OCI-LY3 (cell line): ENCODE results near the gene COL13A1.

Experiments used
- H2AFZ ChIP-seq: fragments of 200-600, 300-600 bp; shearing (Covaris generic); 2 replicates; pipeline ENCODE4 v1.6.0; 2014; ENCODE audit warnings: antibody characterized with exemption, low read depth, low read length
- H3K27ac ChIP-seq: fragments of 200-600, 300-600 bp; sonication (generic); 2 replicates; pipeline ENCODE4 v1.5.1; 2014; ENCODE audit warnings: mild to moderate bottlenecking, low read length, moderate library complexity, mixed read lengths
- H3K27me3 ChIP-seq: fragments of 200-600, 300-600 bp; sonication (generic); 2 replicates; pipeline ENCODE4 v1.6.1; 2014; ENCODE audit warnings: low read depth, low read length, mixed read lengths
- H3K36me3 ChIP-seq: fragments of 200-600, 300-600 bp; sonication (generic); replicated peaks from 2 replicates; pipeline ENCODE3; 2014; ENCODE audit warnings: low read depth, low read length, mixed read lengths
- H3K4me1 ChIP-seq: fragments of 300-600, 200-600 bp; sonication (generic); 2 replicates; pipeline ENCODE4 v1.6.1; 2014; ENCODE audit warnings: low read length, mixed read lengths
- H3K4me2 ChIP-seq: fragments of 200-600, 300-600 bp; sonication (generic); 2 replicates; pipeline ENCODE4 v1.6.1; 2014; ENCODE audit warnings: low read length, mixed read lengths
- H3K4me3 ChIP-seq: fragments of 300-600, 200-600 bp; sonication (generic); 2 replicates; pipeline ENCODE4 v1.5.1; 2014; ENCODE audit warnings: antibody characterized with exemption, mild to moderate bottlenecking, low read length, moderate library complexity
- H3K79me2 ChIP-seq: fragments of 300-600, 200-600 bp; shearing (Covaris generic); 2 replicates; pipeline ENCODE4 v1.6.1; 2014; ENCODE audit warnings: mild to moderate bottlenecking, low read length, mixed read lengths
- H3K9ac ChIP-seq: fragments of 300-600, 200-600 bp; shearing (Covaris generic); 2 replicates; pipeline ENCODE4 v1.6.0; 2014; ENCODE audit warnings: mild to moderate bottlenecking, low read length, moderate library complexity
- H3K9me3 ChIP-seq: fragments of 200-600, 300-600 bp; shearing (Covaris generic); 2 replicates; pipeline ENCODE4 v1.6.1; 2014; ENCODE audit warnings: low read length, mixed read lengths; ENCODE audit not compliant: insufficient read depth
- H4K20me1 ChIP-seq: fragments of 200-600, 300-600 bp; sonication (generic); 2 replicates; pipeline ENCODE4 v1.6.1; 2016; ENCODE audit warnings: low read length, mixed read lengths; ENCODE audit not compliant: insufficient read depth
- EZH2phosphoT487 ChIP-seq: fragments of 200-600 bp; shearing (Covaris generic); IDR thresholded peaks from 2 replicates; pipeline ENCODE4 v1.6.1; 2018; ENCODE audit warnings: antibody characterized with exemption, mixed run types, low read depth
- TF ChIP-seq, protein P1 (sequence below): fragments of 200-600, 300-600 bp; sonication (generic); IDR thresholded peaks from 2 replicates; pipeline ENCODE4 v1.5.1; 2014; ENCODE audit warnings: antibody characterized with exemption, low read length, low read depth

Gene COL13A1

GRCh38 chr10:69962746-69963135 lies 161.0 kb downstream of the COL13A1 start:
- Histone ChIP-seq H3K79me2 (no peaks in the 10 kb centered on the region), H3K4me3 (no peak overlapping the region), H3K4me2 (no peak overlapping the region), H3K9me3 (no peaks in the 10 kb centered on the region), H3K27me3 (no peaks in the 10 kb centered on the region; the same call in 1 of the 2 replicates), H3K4me1 (peaks cover 18% of the 10 kb centered on the region), H4K20me1 (no peaks in the 10 kb centered on the region), H3K27ac (no peak overlapping the region), H2AFZ (no peak overlapping the region), H3K9ac (no peak overlapping the region), H3K36me3 (no peaks in the 10 kb centered on the region)
- TF ChIP-seq, protein P1, sequence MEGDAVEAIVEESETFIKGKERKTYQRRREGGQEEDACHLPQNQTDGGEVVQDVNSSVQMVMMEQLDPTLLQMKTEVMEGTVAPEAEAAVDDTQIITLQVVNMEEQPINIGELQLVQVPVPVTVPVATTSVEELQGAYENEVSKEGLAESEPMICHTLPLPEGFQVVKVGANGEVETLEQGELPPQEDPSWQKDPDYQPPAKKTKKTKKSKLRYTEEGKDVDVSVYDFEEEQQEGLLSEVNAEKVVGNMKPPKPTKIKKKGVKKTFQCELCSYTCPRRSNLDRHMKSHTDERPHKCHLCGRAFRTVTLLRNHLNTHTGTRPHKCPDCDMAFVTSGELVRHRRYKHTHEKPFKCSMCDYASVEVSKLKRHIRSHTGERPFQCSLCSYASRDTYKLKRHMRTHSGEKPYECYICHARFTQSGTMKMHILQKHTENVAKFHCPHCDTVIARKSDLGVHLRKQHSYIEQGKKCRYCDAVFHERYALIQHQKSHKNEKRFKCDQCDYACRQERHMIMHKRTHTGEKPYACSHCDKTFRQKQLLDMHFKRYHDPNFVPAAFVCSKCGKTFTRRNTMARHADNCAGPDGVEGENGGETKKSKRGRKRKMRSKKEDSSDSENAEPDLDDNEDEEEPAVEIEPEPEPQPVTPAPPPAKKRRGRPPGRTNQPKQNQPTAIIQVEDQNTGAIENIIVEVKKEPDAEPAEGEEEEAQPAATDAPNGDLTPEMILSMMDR, result no peak
- TF ChIP-seq EZH2phosphoT487, result no peak

DNA sequence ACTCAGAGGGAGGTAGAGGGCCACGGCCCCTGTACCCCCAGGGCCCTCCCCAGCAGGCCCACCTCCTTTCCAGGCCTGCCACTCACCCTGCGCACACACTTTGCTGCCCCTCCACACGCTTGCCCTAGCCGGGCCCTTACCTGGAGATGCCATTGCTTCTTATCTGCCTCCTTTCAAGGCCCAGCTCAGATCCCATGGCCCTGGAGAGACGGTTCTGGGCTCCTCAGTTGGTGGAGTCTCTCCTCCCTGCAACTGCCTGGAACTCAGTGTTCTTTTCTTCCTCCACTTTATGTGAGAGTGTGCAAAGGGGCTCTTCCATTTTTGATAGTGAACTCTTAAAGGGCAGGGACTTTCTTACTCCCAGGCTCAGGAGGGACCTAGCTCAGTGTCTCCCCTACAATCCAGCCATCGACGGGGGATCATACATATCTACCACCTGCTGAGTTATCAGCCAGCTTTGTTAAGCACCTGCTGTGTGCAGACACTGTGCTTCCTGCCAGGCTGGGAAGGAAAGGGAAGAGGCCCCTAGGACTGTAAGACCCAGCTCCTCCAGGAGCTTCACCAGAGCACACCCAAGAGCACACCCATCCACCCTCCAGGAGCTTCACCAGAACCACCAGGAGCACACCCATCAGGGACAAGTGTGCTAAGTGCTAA lies 161.6 kb downstream of the COL13A1 start:
- Histone ChIP-seq H3K36me3 (no peaks in the 10 kb centered on the region), H4K20me1 (no peaks in the 10 kb centered on the region), H3K4me1 (peaks cover 18% of the 10 kb centered on the region), H3K27me3 (no peaks in the 10 kb centered on the region; the same call in 1 of the 2 replicates), H3K9ac (no peak overlapping the region), H3K27ac (no peak overlapping the region), H3K79me2 (no peaks in the 10 kb centered on the region), H3K4me3 (no peak overlapping the region), H3K4me2 (no peak overlapping the region), H3K9me3 (no peaks in the 10 kb centered on the region), H2AFZ (no peak overlapping the region)
- TF ChIP-seq, protein P1, result no peak

GRCh38 chr10:69963835-69964710 lies 162.4 kb downstream of the COL13A1 start:
- no peaks in the 10 kb centered on the region for H4K20me1 ChIP-seq
- H3K4me3 ChIP-seq, result no peak overlapping the region
- no peaks in the 10 kb centered on the region for H3K79me2 ChIP-seq
- no peaks in the 10 kb centered on the region for H3K9me3 ChIP-seq
- H3K27me3 ChIP-seq, result peaks cover under 1% of the 10 kb centered on the region; the same call in 1 of the 2 replicates
- H3K9ac ChIP-seq, result no peak overlapping the region
- no peak overlapping the region for H3K27ac ChIP-seq
- TF ChIP-seq, protein P1, result no peak
- TF ChIP-seq EZH2phosphoT487, result no peak
- H3K4me1 ChIP-seq, result peaks cover 17% of the 10 kb centered on the region
- no peak overlapping the region for H3K4me2 ChIP-seq
- H3K36me3 ChIP-seq, result no peaks in the 10 kb centered on the region
- H2AFZ ChIP-seq, result no peak overlapping the region

- no peaks in the 10 kb centered on the region for H3K79me2 ChIP-seq
- no peaks in the 10 kb centered on the region for H3K9me3 ChIP-seq
- H3K4me1 ChIP-seq, result peaks cover 7% of the 10 kb centered on the region
- H2AFZ ChIP-seq, result no peak overlapping the region
- no peaks in the 10 kb centered on the region for H3K36me3 ChIP-seq
- H3K27ac ChIP-seq, result no peak overlapping the region
- peaks cover 4% of the 10 kb centered on the region; the same call in 1 of the 2 replicates for H3K27me3 ChIP-seq
- no peak overlapping the region for H3K9ac ChIP-seq
- H3K4me3 ChIP-seq, result no peak overlapping the region
- TF ChIP-seq, protein P1, result no peak
- TF ChIP-seq EZH2phosphoT487, result no peak
- no peak overlapping the region for H3K4me2 ChIP-seq
- H4K20me1 ChIP-seq, result no peaks in the 10 kb centered on the region
These were observed 163.4 kb downstream of the COL13A1 start for GRCh38 chr10:69965086-69965485.
